OCI-LY7 (cell line): ENCODE measurements around the gene ERC1.

Experiments used
- EZH2phosphoT487 ChIP-seq: fragments of 200-600 bp; sonication (generic); IDR thresholded peaks from 2 replicates; pipeline ENCODE4 v1.6.1; 2018; ENCODE audit warnings: low read depth, borderline replicate concordance, mild to moderate bottlenecking, mixed run types, antibody characterized with exemption, low read length, moderate library complexity, mixed read lengths
- TF ChIP-seq, protein P1 (sequence below): fragments of 200-600 bp; sonication (generic); conservative IDR thresholded peaks from 2 replicates; pipeline ENCODE4 v1.5.1; 2014; ENCODE audit warnings: mild to moderate bottlenecking, antibody characterized with exemption, low read length, moderate library complexity, mixed read lengths

DNA sequence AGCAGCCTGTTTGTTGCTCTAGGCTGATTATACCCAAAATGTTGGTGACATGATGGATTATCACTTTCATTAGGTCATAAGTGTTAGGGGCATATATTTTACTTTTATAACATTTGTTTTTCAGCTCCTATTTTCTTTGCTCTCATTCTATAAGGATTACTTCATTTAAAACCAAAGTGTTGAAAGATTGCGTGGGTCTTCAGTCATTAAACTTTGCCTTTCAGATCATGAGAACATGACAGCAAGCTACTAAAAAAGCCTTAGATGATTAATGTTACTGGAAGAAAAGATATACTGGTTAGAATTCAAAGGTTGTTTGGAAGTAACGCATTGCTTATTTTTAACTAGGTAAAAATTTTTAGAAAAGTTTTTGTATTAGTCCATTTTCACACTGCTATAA is 156.8 kb downstream of the ERC1 start:
- TF ChIP-seq, protein P1, sequence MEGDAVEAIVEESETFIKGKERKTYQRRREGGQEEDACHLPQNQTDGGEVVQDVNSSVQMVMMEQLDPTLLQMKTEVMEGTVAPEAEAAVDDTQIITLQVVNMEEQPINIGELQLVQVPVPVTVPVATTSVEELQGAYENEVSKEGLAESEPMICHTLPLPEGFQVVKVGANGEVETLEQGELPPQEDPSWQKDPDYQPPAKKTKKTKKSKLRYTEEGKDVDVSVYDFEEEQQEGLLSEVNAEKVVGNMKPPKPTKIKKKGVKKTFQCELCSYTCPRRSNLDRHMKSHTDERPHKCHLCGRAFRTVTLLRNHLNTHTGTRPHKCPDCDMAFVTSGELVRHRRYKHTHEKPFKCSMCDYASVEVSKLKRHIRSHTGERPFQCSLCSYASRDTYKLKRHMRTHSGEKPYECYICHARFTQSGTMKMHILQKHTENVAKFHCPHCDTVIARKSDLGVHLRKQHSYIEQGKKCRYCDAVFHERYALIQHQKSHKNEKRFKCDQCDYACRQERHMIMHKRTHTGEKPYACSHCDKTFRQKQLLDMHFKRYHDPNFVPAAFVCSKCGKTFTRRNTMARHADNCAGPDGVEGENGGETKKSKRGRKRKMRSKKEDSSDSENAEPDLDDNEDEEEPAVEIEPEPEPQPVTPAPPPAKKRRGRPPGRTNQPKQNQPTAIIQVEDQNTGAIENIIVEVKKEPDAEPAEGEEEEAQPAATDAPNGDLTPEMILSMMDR: no peak
- TF ChIP-seq EZH2phosphoT487: no peak
